ENCODE measurements around the gene PAXX. TPM values are rescaled to one million over a fixed set of nuclear protein-coding genes. Genes with fewer than 3 reads are reported as not detected.
"Not testable (repeated sequence)": the region's sequence is repeated elsewhere in the genome, so short reads cannot be mapped to it uniquely, and the experiment has no call there.

Gene PAXX
- total RNA-seq, 1 donor from 2014 or later, result 27.3 TPM

- ATAC-seq, result peak; percentile 53
- peak; percentile 78 for DNase-seq (ENCODE audit: low spot score)
Observed at GRCh38 chr9:137029058-137029936, 37.1 kb downstream of the PAXX start.

DNA sequence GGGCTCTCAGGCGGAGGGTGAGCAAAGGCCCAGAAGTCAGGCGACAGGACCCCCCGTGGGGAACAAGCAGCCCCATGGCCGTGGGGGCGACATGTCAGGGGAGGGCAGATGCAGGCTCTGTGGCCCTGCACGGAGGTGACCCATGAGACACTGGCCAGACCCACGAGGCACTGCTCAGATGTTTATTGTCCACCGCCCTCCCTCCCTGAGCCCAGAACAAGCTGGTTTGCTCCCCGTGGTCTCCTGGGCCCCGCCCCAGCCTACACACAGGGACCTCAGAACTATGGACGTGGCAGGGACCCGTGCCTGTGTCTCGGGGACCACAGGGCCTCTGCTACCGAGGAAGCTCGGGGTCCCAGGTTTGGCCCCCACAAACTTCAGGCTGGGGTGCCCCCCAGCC is 37.8 kb downstream of the PAXX start:
- no peak for ATAC-seq
- DNase-seq (ENCODE audit: low spot score), result no peak

GRCh38 chr9:137030538-137031527 is 38.6 kb downstream of the PAXX start:
- ATAC-seq (no peak), DNase-seq (ENCODE audit: low spot score) (no peak)

DNA sequence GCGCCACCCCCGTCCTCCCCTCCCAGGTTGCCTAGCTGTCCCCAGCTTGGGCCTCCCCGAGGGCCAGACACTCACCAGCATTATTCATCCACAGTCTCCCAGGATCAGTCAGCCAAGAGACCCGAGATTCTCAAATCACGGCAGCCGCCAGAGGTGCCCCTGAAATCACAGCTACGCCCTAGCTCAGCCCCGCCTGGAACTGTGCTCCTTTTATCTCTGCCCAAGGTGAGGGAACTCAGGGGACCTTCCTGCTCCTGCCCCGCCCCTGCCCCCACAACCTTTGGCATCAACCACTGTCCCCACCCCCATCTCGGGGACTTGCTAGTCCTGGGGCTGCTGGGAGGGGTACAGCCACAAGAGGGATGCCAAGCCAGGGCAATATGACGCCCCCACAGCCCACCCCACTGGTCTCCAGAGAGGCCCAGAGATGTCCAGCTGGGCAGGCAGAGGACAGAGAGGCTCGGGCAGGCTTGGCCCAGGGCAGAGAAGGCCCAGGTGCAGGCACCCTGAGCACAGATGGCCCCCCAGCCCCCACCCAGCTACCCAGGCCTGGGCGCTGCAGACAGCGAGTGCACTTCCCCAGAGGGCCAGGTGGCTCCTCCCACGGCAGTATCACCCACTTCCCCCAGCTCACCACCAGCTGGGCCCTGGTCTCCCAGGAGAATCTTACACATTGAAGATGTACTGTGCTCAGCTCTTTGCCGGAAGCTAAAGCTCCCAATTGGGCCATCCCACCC is 39.9 kb downstream of the PAXX start, which contains the start of gene FUT7:
TSS of gene FUT7 (minus strand) at position 185 of the 737 bp plus-strand sequence. CDS start at position 88, 97 bp downstream.
- ATAC-seq, result no peak
- no peak for DNase-seq (ENCODE audit: low spot score)

DNA sequence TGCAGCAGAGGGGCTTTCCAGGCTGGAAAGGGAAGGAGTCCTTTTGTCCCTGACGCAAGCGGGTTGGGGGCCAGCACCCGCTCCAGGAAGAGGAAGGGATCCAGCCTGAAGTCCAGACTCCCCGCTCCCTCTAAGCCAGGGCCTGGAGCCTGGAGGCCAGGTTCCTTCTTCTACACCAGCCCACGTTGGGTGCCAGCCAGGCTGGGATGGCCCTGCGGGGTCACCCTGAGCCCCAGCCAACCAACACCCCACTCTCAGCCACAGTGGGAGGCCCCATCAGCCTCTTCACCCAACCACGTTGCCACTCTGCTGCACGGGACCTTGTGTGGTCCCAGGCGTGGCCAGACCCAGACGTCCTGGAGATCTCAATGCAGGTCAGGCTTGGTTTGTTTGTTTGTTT is 40.6 kb downstream of the PAXX start:
- no peak for DNase-seq (ENCODE audit: low spot score)

DNA sequence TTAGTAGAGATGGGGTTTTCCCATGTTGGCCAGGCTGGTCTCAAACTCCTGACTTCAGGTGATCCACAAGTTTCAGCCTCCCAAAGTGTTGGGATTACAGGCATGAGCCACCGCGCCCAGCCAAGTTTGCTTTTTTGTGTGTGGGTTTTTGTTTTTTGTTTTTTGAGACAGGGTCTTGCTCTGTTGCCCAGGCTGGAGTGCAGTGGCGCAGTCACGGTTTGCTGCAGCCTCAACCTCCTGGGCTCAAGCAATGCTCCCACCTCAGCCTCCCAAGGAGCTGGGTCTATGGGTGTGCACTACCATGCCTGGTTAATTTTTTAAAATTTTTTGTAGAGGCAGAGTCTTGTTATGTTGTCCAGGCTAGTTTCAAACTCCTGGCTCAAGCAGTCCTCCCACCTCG is 41.3 kb downstream of the PAXX start:
- DNase-seq (ENCODE audit: low spot score); ATAC-seq: not testable (repeated sequence)

More for the DNA sequence above, 40.6 kb downstream of the PAXX start:
- ATAC-seq, result no peak

GRCh38 chr9:137034039-137034708 is 42.0 kb downstream of the PAXX start:
- no peak for DNase-seq (ENCODE audit: low spot score)
- no peak for ATAC-seq

DNA sequence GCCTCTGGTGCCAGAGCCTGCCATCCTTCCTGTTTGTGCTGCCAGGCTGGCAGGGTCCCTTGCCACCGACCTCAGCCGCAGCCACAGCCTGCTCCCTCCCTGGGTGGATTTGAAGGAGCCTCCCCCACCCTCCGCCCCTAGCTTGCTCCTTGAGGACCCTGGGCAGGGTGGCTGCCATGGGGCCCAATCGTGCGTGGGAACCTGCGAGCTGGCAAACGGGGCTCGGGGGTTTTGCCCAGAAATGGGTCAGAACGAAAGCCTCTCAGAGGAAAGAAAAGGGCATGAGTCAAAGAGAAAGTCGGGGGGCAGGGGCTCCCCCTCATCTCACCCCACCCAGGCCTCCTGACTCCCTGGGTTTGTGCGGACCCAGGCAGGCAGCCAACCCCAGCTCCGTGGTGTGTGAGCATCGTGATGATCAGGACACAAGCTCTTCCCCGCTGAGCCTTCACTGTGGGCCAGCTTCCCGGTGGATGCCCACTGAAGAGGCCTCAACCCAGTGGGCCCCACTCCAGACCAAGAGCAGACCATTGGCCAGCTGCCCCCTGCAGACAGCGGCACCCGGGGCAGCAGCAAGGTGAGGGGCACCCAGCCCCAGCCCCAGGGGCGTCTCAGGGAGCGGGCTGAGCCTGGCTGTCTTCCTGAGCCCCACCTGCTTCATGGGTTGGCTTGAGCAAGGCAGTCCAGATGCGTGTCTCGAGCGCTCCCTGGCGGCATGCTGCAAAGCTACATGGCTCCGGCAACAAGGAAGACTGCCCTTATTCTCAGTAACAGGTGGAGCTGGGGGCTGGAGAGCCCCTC is 42.7 kb downstream of the PAXX start:
- DNase-seq (ENCODE audit: low spot score), result peak; percentile 79
- ATAC-seq, result peak; percentile 89

DNA sequence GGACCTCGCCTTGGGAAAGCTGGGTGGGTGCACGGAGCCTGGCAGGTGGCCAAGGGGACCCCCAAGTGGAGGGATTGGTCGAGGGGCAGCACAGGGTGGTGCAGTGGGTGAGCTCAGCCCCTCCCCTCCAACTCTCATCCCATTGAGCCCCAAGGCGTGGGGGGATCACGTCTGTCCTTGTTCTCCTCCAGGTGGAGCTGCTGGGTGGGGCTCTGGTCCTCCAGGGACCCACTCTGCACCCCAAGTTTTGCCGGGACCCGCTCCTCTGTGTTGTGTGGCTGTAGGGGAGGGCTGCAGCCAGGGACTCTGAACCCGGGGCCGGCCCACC is 43.2 kb downstream of the PAXX start:
- DNase-seq (ENCODE audit: low spot score) (no peak), ATAC-seq (no peak)

DNA sequence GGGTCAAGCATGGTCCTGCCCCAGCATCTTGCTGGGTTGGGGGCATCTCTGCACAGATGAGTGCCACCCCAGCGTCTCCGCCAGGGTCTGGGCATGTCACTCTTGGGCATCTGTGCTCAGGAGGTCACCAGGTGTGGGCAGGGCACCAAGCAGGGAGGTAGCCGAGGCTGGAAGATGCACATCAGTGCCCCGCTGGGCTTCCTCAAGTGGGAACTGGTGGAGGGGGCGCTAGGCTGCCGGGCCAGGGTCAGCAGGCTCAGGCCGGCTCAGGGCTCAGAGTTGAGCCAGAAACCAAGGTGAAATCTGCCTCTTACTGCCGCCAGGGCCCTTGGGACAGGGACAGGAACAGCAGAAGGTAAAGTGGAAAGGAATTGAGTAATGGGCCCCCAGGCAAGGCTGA is 43.7 kb downstream of the PAXX start:
- no peak for ATAC-seq
- DNase-seq (ENCODE audit: low spot score), result no peak

GRCh38 chr9:137037035-137037434 is 44.8 kb downstream of the PAXX start:
- DNase-seq (ENCODE audit: low spot score) (no peak), ATAC-seq (no peak)

- DNase-seq (ENCODE audit: low spot score), result no peak
- no peak for ATAC-seq
Observed at GRCh38 chr9:137037483-137037882, 45.3 kb downstream of the PAXX start.

DNA sequence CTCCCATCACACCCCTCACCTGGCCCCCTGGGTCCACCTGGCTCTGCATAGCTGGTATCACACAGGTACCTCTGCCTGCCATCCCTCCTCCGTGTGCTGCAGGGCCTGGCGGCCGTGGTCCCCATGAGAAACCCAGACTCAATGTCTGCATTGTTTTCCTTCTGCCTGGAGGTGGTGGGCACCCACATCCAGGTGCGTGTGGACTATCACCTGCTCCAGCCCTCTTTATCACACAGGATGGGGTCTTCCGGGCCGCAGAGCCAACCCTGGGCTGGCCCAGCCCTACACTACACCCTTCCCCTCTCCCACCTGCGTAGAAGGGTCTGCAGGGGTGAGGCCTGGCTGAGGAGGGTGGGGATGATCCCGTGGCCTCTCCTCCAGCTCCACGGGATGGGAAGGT is 46.7 kb downstream of the PAXX start:
- DNase-seq (ENCODE audit: low spot score), result no peak
- no peak for ATAC-seq

- DNase-seq (ENCODE audit: low spot score) (no peak), ATAC-seq (no peak)
Observed at GRCh38 chr9:137039611-137040366, 47.6 kb downstream of the PAXX start.

DNA sequence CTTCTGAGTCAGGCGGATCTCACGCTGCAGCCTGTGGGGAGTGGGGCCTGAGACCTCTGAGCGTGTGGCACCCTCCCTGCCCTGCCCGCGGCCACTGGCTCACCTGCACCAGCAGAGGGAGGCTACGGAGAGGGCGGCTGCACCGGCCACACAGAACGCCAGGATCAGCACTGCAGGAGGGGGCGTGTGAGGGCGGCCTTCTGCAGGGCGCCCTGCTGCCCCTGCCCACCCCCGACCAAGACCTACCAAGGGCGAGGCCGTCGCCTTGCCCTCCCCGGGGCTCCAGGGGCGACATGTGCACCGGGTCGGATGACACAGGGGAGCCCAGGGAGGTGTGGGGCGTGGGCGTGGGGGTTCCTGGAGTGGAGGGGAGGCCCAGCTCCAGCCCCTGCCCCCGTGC is 48.3 kb downstream of the PAXX start:
- no peak for DNase-seq (ENCODE audit: low spot score)

GRCh38 chr9:137041124-137041523 is 48.9 kb downstream of the PAXX start:
- ATAC-seq, result peak; percentile 19
- no peak for DNase-seq (ENCODE audit: low spot score)

More for the DNA sequence above, 48.3 kb downstream of the PAXX start:
- no peak for ATAC-seq

DNA sequence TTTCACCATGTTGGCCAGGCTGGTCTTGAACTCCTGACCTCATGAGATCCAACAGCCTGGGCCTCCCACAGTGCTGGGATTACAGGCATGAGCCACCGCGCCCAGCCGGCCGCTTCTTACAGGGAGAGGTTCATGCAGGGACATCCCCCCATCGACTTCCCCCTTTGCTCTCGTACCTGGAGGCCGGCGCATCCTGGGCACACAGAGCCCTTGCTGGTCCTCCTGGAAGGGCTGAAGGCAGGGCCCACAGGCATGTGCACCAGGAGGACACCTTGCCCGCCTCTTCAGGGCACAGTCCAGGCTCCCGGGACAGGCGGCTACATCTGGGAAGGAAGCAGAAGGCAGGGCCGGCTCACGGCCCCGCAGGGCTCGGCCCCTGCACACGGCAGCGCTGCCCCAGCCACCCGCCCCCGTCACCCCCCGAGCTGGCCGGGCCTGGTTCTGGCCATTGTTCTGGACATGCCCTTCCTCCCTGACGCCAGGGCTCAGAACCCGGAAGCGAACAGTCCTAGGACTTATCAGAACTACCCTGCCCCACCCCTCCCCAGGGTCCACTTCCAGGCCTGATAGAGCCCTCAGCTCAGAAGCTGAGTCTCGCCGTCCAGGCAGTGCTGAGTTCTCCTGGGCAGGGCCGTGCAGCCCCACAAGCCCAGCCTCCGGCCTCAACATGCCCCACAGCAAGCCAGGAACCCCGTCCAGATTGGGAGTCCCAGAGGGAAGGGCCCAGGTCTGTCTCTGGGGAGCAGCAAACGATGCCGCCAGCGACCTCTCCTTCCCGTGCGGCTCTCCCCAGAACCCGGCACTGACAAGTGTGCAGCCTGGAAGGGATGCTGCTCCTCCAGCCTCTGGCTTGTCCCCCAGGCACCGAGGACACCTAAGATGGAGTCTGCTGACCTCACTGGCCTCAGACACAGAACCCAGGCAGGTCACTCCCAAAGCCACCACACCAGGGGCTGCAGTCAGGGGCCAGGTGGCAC is 50.8 kb downstream of the PAXX start:
- DNase-seq (ENCODE audit: low spot score) (no peak), ATAC-seq (peak; percentile 35)

Data from left lobe of liver (tissue), 2 donors.